ENCODE measurements around the gene ARHGEF3.

DNA sequence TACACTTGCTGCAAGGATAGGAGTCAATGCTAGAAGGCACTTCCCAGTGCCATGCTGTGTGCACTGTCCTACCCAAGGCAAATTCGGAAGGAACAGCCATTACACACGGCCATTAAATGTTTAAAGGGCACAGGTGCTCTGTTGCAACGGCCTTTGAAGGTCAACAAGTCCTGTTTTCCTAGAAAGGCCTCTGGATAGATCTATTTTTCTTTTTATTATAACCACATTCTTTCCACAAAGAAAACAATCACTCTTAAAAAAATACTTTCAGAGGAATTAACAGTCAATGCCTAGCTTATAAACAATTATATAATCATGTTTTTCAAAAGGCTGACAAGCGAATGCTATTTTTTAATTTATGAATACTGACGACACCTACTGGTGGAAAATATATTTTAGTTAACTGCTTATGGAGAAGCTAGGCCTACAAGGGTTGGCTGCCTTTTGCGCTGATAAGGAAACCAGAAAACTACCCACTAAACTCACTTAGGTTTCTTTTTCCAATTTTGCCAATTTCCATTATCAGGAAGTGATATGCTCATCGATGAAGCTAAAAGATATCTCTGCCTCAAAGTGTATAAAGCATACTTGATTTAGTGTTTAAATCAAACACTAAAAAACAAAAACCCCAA, 2.4 kb downstream of the ARHGEF3 start:
- TF ChIP-seq, protein P1, sequence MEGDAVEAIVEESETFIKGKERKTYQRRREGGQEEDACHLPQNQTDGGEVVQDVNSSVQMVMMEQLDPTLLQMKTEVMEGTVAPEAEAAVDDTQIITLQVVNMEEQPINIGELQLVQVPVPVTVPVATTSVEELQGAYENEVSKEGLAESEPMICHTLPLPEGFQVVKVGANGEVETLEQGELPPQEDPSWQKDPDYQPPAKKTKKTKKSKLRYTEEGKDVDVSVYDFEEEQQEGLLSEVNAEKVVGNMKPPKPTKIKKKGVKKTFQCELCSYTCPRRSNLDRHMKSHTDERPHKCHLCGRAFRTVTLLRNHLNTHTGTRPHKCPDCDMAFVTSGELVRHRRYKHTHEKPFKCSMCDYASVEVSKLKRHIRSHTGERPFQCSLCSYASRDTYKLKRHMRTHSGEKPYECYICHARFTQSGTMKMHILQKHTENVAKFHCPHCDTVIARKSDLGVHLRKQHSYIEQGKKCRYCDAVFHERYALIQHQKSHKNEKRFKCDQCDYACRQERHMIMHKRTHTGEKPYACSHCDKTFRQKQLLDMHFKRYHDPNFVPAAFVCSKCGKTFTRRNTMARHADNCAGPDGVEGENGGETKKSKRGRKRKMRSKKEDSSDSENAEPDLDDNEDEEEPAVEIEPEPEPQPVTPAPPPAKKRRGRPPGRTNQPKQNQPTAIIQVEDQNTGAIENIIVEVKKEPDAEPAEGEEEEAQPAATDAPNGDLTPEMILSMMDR (IDR thresholded peaks at IDR 0.05) = peak; percentile 42 to 72 (median 71)
- no peak for TF ChIP-seq EP300 (IDR thresholded peaks at IDR 0.05)

Data from ovary (tissue), 3 donors.